Ecto neural progenitor cell (in vitro differentiated cells): ENCODE measurements around the gene ZFP1.

Experiments used
- DNase-seq: peaks from one replicate; pipeline ENCODE4 v3.0.0-alpha.2; 2018; ENCODE audit warnings: low spot score

ZFP1 gene

DNA sequence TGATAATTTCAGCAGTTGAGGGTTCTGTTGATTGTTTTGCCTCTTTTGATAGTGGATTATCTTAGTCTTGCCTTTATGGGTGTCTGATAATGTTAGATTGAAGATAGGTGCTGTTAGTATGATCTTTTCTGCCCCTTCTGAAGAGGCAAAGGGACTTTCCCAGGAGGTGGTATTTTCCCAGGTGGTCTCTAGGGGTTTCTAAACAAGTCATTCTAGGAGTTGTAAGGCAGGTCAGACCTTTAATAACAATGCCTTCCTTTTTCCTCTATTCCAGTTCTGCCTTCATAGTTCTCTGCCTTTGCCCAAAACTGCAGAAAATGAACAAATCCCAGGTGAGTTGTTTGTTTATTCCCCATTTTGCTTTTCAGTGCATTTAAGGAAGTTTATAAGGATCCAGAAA lies 4.3 kb downstream of the ZFP1 start:
- DNase-seq: no peak

DNA sequence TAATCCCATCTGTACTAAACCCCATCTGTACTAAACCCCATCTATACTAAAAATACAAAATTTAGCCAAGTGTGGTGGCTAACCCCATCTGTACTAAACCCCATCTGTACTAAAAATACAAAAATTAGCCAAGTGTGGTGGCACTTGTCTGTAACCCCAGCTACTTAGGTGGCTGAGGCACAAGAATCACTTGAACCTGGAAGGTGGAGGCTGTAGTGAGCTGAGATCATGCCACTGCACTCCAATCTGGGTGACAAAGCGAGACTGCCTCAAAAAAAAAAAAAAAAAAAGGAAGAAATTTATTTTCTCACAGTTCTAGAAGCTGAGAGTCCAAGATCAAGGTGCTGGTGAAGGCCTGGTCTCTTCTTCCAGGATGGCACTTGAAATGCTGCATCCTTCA lies 12.1 kb downstream of the ZFP1 start:
- DNase-seq: no peak

DNA sequence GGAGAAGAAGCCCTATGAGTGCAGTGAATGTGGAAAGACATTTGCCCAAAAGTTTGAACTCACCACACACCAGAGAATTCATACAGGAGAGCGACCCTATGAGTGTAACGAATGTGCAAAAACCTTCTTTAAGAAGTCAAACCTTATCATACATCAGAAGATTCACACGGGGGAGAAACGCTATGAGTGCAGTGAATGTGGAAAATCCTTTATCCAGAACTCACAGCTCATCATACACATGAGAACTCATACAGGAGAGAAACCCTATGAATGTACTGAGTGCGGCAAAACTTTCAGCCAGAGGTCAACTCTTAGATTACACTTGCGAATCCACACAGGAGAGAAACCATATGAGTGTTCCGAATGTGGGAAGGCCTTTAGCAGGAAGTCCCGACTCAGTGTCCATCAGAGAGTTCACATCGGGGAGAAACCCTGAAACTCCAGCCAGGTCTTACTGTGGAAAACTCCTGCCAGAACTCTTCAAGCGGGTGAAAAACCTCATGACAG lies 21.6 kb downstream of the ZFP1 start:
- no peak for DNase-seq

DNA sequence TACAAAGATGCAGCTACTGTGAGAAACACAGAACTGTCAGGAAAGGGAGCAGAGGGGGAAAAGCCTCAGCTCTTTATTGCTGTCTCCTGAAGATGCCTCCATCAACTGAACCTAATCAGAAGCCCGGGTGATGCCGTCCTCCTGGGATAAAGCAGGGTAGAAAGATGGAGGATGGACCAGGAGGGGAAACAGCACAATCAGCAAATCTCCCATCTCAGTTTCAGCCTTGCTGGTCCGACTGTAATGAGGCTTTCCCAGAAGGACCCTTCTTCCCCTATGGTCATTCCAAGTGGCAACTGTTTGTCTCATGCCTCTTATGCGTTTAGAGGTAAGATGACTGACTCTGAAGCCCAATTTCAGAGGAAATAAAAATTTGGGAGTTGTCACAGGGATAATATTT lies 24.3 kb downstream of the ZFP1 start:
- DNase-seq: no peak

DNA sequence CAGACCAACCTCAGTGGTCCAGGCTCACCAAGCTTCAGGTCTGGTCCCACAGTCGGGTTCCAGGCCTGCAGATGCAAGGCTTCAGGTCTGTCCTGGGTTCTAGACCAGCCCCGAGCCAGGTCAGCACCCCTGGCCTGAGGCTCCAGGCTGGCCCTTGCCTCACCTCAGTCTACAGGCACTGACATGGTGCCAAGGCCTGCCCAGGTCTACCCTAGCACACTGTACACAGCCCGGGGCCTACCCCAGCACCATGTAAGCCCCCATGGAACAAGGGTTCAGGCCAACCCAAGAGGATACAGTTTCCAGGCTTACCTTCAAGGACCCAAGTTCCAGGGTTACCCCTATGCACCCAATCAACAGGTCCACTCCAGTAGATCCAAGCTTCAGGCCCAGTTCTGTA lies 26.8 kb downstream of the ZFP1 start:
- DNase-seq: no peak

DNA sequence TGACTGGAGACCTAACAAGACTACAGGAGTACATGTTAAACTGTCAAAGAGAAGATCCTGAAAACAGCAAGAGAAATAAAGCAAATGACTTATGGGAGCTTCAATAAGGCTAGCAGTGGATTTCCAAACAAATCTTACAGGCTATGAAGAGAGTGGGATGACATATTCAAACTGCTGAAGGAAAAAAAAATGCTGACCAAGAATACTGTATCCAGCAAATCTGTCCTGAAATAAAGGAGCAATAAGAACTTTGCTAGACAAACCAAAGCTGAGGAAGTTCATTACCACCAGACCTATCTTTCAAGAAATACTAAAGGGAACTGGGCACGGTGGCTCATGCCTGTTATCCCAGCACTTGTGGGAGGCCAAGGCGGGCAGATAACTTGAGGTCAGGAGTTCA lies 28.6 kb downstream of the ZFP1 start:
- DNase-seq: no peak

DNA sequence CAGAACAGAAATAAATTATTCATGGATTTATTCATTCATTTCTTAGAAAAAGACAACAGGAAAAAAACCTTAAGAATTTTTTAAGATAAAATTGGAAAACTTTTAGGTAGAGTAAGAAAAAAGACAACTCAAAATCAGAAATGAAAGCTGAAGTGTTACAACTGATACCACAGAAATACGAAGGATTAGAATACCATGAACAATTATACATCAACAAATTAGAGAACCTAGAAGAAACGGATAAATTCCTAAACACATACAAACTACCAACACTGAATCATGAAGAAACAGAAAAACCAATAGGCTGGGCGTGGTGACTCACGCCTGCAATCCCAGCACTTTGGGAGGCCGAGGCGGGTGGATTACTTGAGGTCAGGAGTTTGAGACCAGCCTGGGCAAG lies 30.9 kb downstream of the ZFP1 start:
- DNase-seq: no peak

DNA sequence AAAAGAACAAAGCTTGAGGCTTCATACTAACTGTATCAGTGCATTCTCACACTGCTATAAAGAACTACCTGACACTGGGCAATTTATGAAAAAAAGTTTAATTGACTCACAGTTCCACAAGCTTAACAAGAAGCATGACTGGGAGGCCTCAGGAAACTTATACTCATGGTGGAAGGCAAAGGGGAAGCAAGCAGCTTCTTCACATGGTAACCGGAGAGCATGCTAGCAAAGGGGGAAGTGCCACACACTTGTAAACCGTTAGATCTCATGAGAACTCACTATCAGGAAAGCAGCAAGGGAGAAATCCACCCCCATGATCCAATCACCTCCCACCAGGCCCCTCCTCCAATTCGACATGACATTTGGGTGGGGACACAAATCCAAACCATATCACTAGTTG lies 33.3 kb downstream of the ZFP1 start:
- no peak for DNase-seq

DNA sequence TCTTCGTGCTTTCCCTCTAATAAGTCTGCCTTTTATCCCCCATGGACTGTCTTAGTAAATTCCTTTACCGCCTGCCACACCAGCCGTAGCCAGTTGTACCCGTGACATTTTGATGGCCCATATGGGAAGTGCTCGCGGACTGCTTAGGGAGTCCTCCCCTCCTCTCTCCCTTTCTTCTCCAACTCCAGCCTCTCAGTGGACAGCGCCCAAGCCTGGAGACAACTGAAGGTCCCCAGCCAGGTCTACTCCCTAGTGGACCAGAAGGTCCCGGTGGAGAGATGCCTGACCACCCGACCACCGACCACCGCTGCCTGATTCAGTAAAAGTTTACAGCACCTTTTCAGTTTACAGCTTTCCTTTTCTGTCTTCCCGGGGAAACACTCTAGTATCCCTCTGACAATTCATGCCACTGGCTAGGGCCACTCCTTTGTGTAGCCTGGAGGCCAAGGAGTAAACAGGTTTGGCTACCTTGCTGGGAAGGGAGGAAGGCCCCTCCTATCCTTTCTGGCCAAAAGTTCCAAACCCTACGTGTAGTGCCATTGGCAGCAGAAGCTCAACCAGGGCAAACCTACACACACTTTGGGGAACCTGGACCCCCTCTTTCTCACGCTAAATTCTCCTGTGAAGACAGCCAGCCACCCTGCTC lies 40.6 kb downstream of the ZFP1 start:
- DNase-seq: no peak

DNA sequence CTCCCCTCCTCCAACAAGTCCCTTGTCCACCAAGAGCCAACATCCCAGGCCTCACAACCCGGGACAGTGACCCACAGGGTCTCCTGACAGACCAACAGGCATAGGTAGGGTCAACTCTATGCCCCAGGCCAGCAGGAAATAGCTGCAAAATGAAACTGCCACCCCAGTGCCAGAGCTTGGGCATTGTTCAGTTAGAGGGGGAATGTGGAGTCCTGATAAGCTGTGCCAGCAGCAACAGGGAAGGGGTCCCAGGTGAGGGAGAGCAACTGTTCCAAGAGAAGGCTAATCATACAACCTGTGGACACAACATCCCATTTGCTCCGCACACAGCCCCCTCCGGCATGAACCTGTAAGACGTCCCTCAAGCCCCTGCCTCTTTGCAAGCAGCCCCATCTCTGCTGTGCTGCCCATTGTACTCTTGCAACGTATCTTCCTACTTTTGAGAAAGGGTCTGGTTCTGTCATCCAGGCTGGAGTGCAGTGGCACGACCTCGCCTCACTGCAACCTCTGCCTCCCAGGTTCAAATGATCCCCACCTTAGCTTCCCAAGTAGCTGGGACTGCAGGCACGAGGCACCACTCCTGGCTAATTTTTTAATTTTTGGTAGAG lies 41.4 kb downstream of the ZFP1 start:
- DNase-seq: no peak

DNA sequence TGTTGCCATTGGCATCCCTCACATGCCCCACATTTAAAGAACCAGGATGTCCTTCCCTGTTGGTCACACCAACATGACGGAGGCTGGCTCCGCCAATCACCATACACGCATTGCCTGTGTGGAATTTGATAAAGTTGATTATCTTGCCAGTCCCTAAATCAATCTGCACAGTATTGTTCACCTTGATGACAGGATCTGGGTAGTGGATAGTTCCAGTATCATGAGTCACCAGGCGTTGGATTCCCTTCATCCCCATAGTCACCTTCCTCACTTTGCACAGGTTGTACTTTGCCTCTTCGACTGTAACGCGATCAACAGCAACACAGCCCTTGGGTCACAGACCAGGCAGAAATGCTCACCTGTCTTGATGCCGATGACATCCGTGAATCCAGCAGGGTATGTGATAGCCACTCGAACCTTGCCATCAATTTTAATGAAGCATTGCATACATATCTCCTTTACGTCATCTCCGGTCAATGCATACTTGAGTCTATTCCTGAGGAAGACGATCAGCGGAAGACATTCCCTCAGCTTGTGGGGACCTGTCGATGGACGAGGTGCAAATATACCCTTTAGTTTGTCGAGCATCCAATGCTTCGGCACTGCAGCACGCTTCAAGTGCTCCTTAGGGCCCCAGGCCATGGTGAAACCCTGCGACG lies 44.4 kb downstream of the ZFP1 start:
- no peak for DNase-seq

DNA sequence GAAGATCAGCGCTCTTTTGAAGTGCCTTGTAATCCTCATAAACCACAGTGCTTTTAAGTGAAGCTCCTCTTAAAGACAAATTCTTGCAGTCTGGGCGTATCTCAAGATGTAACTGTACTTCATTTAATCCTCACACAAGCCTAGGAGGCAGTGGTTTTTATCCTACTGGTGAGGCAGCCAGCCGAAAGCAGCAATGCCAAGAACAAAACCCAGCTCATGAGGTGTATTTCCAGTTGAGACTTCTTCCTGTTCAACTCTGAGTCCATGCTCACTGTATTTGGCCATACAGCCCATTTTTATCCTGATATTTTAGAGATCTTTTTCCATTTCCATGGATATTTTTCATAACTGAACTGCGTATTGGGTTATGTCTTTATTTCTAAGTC lies 44.9 kb downstream of the ZFP1 start:
- DNase-seq: no peak

DNA sequence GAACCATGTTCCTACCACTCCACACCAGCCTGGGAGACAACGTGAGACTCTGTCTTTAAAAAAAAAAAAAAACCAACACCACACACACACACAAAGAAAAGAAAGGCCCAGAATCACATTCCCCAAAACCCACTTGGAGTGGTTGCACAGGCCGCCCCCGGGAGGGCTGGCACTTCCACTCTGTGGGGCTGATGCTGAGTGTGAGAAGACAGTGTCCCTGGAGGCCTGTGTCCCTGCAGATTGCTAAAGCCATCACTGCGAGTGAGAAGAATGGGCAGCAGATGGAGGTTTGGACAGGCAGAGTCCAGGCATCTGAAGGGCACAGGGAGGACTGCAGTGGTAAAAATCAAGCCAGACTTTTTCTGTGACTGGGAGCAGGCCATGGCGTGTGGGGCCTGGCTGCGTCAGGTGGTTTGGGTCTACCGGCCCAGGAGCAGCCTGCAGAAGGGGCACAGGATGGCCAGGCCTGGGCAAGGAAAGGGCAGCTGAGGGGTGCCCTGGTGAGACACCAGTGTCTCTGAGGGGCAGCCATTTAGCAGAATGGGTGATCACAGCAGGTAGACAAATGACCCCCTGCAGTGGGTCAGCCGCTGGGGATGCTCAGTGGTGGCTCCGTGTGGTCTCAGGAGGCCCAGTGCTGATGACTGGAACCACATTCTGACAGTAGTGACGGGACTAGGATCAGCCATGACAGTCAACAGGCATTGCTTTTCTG lies 45.6 kb downstream of the ZFP1 start:
- DNase-seq: no peak

DNA sequence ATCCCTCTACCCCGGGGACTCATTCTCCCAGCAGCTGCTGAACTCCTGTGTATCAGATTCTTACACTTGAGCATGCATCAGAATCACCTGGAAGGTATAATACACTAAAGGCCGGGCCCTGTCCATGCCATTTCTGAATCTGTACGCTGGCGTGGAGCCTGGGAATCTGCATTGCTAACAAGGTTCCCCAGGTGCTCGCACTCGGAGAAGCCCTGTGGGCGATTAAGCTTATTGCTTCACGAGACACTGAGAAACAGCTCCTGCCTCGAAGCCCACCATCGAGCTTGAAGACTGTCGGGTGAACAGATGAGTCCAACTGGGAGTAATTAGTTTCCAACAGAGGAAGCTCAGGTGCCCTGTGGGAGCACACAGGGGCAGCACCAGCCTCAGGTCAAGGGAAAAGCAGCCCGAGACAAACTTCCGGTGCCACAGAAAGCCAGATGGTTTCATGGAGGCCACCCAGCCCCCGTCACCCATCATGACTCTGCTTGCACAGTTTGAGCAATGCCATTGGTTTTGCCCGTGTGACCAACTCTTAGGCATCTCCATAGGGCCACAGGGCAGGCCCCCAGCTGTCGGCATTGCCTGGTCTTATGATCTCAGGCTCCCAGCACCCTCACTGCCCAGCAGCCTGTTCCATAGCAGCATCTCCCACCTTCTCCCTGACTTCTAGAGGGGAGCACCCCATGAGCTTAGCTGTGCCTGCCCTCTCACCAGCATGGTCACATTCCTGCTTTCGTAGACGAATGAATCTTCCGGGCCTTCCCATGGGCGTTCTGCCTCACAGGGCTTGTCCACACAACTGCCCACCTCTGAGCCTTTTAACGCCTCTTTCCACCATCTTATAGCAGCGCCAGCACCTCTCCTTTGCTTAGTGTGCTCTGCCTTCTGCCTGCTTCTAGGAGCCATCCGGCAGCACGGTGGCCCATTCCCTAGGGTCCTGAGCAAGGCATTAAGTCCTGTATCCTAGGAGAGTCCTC lies 47.8 kb downstream of the ZFP1 start:
- no peak for DNase-seq

DNA sequence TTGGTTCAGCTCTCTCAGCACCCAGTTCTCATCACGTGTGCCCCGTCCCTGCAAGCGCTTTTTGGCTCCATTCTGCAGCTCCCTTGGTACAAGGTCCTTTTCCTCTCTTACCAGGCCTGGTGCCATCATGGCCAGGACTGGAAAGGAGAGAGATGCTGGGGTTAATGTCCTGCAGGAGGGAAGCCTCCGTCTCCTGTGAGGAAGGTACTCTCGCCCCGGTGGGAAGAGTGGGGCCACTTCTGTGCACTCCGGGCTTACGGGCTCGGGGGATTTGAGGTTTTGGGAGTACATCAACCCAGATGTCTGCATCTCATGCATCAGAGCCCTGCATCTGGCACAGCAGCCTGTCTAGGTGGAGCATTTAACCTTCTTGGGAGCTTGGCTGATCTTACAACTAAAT lies 48.5 kb downstream of the ZFP1 start:
- DNase-seq: no peak

DNA sequence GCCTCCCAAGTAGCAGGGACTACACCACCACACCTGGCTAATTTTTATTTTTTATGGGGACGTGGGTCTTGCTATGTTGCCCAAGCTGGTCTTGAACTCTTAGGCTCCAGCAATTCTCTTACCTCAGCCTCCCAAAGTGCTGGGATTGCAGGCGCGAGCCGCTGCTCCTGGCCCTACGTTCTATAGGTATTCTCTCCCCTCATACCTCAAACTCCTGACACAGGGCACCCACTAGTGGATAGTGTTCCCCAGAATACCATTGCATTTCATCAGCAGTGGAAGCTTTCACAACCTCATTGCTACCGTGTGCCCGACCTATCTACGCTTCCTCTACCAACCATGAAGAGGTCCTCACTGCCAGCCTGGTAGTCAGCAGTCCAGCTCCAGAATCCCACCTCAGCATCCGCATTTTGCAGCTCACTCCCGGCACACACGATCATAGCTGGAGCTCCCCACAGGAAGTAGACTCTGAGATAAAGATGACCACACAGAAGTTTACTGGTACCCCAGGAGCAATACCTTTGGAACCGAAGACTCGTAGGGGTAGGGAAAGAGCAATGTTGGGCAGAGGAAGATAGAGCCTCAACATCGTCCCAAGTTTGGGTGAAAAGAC lies 49.3 kb downstream of the ZFP1 start:
- no peak for DNase-seq

DNA sequence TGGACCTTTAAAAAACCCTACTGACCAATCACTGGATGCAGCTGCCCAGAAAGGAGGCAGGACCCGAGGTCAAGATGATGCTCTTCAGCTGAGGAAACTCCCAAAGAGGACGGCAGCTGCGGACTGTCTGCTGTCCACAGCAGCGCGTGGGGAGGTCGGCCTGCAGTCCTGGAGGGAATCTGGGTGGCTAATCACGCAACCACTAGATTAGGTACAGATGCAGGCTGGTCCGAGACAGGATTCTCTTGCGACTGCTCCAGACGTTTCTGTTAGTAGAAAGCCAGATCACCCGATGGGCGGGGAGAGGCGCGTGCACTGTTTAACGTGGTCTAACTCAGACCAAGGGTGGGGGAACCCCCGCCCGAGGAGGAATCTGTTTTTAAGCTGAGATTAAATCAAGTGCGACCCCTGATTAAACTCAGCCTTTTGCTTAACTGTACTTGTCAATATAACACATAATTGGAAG lies 49.8 kb downstream of the ZFP1 start:
- DNase-seq: no peak

DNA sequence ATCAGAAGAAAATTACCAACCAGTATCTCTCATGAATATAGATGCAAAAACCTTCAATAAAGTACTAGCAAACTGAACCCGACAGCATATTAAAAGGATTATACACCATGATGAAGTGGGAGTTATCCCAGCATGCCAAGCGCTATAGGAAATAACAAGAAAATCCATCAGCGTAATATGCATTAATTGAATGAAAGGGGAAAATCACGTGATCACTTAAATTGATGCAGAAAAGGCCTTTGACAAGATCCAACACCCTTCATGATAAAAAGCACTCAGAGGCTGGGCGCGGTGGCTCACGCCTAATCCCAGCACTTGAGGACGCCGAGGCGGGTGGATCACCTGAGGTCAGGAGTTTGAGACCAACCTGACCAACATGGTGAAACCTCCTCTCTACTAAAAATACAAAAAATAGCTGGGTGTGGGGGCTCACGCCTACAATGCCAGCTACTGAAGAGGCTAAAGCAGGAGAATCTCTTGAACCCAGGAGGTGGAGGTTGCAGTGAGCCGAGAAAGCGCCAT lies 53.8 kb downstream of the ZFP1 start:
- DNase-seq: no peak

DNA sequence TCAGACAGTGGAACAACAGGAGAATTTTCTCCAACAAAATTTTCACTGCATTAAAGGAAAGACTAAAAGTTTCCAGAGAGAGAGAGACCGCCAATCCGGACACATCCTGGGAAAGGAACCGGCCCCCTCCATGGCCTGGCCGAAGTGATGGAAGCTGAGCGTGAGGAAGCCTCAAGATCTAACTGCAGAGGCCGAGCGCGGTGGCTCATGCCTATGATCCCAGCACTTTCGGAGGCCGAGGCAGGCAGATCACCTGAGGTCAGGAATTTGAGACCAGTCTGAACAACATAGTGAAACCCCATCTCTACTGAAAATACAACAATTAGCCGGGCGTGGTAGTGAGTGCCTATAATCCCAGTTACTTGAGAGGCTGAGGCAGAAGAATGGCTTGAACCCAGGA lies 54.8 kb downstream of the ZFP1 start:
- DNase-seq: no peak

DNA sequence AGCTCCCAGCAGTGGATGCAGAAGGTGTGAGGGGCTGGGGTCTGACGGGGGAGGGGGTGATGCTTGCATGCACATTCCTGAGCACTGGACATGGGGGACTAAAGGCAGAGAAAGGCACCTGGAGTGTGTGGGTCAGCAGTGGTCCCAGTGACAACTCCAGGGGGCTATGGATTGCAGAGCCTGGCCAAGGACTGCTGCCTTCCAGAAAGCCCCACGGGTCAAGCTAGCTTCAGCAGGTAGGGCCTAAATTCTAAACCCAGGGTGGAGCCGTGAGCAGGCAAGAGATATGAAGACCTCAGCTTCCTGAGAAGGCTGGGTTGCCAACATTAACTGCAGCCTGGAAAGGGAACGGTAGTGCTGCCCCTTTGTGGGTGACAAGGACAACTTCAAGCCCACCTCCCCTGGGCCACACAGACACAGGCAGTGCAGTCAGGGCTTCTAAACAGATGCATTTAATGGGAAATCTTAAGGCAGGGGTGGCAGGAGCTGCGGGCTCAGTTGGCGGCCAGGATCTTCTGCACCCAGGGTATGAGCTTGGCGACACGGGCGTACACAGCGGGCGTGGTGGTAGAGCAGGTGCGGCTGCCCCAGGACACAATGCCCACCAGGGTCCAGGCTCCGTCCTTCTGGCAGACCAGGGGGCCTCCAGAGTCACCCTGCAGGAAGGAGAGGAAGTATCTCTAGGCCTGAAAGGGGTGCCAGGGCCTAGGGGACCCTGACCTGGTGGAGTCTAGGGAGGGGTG lies 55.5 kb downstream of the ZFP1 start:
- no peak for DNase-seq
